ENCODE data around the gene ARHGAP26.

ARHGAP26 gene

GRCh38 chr5:143217065-143217803, 447.1 kb downstream of the ARHGAP26 start:
- no peak for DNase-seq

DNA sequence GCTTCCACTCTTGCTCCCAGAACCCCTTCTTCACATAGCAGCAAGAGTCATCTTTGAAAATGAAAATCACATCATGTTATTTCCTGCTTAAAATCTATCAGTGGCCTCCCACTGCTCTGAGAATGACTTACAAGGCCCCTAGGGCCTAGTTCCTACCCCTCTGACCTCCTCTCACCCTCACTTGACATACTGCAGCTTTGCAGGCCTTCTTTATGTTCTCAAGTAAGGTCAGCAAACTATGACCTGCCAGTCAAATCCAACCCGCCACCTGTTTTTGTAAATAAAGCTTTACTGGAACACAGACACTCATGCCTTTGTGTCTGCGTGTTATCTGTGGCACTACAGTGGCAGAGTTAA, 447.6 kb downstream of the ARHGAP26 start:
- no peak for DNase-seq

- DNase-seq, result no peak
Observed at GRCh38 chr5:143218517-143219170, 448.5 kb downstream of the ARHGAP26 start.

GRCh38 chr5:143219696-143220095, 449.5 kb downstream of the ARHGAP26 start:
- DNase-seq, result no peak

- no peak for DNase-seq
Observed at GRCh38 chr5:143220748-143221251, 450.6 kb downstream of the ARHGAP26 start.

GRCh38 chr5:143222287-143223231, 452.4 kb downstream of the ARHGAP26 start:
- peak; percentile 61 for DNase-seq

DNA sequence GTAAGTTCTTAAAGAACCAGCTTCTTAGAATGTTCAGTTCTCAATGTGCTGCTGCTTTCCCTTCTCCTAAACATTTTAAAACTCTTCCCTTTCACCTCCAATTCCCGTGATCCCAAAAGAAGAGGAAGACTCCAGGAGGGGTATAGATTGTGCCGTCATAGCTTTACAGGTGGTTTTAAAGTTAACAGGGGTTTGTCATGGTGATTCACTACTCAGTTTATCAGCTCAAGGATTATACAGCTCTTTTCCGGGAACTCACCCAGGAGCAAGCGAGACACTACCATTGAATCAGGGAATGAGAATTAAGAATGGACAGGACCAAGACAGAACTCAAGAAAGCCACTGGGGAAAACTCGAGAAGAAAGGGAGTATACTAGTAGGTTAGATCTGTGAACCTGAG, 454.5 kb downstream of the ARHGAP26 start:
- DNase-seq, result no peak

DNA sequence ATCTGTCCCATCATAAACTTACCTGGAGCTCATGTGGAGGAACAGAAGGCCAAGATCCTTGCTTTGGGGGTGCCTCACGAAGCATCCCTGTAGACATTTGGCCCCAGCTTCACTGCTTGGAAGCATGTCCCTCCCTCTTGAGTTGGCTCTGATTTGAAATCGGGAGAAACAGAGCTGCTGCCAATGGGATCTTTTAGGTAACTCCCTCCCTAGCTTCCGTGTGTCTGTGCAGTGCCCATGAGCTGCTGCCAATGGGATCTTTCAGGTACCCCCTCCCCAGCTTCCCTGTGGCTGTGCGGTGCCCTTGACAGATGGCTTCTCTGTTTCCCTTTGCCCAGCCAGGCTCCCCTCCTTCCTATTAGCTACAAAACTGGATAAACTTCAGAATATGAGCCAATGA, 455.3 kb downstream of the ARHGAP26 start:
- no peak for DNase-seq

GRCh38 chr5:143226361-143226760, 456.2 kb downstream of the ARHGAP26 start:
- DNase-seq, result no peak

GRCh38 chr5:143226872-143227271, 456.7 kb downstream of the ARHGAP26 start:
- DNase-seq, result no peak

- no peak for DNase-seq
Observed at GRCh38 chr5:143227301-143227700, 457.1 kb downstream of the ARHGAP26 start.

- peak; percentile 4 for DNase-seq
Observed at GRCh38 chr5:143228597-143229293, 458.6 kb downstream of the ARHGAP26 start.

GRCh38 chr5:143229426-143229895, 459.3 kb downstream of the ARHGAP26 start:
- DNase-seq, result peak; percentile 28

DNA sequence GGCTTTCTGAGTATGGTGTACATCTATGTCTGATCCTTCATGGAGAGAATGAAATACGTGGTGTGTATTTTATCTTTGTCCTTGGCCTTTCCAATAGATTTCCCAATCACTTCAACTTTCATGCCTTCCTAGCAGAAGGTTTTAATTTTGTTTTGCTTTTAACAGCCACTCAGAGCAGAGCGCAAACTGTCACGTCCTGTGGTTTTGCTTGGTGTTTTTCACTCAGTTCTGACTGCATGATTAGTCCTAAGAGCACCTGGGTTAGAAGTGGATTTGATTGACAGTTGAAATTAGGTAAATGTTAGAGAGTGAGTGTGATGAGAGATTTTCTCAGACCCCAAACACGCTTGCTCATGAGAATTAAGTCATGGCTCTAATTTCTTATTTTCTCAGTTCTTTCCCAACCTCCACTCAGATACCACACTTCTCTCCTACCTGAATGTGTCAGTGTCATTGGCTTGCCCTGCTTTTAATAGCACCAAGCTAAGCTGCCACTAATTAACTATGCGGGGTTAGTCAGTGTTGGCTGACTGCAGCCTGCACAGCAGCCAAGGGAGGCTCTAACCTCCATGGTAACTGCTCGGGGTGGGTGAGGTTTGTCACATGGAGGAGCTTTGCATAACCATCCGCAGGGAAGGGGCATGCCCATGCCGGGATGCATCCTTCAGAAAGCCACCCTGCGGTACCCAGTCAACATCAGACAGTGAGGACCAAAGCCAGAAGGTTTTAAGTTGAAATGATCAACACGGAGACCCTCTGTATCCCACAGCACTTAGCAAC, 459.9 kb downstream of the ARHGAP26 start:
- DNase-seq, result peak; percentile 23

- DNase-seq, result no peak
Observed at GRCh38 chr5:143230676-143230996, 460.5 kb downstream of the ARHGAP26 start.

DNA sequence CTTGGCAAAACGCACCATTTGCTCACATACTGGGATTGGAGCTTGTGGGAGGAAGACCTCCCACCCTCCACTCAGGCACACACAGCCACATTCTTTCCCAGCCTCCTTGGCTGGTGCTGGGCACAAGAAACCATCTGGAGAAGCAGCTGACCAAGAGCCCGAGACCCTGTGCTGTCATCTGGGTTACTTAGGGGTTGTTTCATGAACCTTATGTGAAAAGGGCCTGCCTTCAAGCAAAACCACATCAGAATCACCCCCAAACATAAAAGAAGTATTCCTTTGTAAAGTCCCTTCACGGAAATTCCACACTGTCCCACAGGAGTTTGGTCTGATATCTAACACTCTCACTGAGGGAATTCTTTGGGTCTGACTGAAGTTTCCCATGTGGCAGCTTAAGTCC, 461.2 kb downstream of the ARHGAP26 start:
- no peak for DNase-seq

GRCh38 chr5:143231973-143232812, 462.0 kb downstream of the ARHGAP26 start:
- no peak for DNase-seq

GRCh38 chr5:143233031-143233430, 462.9 kb downstream of the ARHGAP26 start:
- no peak for DNase-seq

DNA sequence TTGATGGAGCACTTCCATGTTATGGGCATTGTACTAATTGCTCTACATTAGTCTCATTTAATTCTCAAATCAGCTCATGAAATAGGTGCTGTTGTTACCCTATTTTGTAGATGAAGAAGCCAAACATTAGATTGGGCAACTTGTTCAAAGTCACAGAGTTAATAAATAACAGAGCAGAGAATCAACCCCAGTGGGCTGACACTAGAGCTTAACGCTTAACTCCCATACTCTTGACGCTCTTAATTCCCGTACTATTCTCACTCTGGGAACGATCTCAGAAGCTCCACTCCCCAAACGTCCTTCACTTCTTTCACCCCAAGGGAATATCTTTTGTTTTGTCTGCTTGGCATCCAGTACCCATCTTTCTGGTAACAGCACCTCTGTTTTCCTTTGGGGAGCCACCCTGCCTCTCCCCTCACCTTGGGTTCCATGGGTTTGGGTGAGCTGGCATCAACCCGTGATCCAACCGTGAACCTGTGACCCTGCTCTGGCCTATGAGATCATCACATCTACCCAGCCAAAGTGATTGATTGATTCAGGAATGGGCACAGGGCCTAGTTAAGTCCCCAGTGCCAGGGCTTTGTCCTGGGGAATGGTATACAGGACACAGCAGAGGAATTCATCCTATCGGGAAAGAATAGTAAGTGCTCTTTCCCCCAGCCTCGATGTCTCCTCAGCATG, 464.1 kb downstream of the ARHGAP26 start:
- no peak for DNase-seq

DNA sequence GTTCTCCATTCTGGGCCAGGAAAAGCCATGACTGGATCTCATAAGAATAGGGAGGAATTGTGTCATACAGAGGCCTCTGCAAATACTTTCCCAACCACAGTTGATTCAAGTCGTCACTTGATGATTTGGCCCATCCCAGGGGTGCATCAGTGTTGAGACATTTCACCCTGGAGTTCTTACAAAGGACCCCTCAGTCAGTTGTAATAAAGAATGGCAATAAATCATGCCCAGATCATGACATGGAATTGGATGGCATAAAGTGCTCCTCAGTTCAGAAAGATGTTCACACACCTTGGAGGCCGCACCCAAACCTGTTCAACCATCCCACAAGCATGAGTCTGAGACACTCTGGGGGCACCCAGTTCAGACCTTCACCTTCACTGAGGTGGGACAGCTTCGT, 465.2 kb downstream of the ARHGAP26 start:
- no peak for DNase-seq
